ENCODE data around the gene DOK5.
"Not testable (repeated sequence)": the region's sequence is repeated elsewhere in the genome, so short reads cannot be mapped to it uniquely, and the experiment has no call there.

Gene DOK5

DNA sequence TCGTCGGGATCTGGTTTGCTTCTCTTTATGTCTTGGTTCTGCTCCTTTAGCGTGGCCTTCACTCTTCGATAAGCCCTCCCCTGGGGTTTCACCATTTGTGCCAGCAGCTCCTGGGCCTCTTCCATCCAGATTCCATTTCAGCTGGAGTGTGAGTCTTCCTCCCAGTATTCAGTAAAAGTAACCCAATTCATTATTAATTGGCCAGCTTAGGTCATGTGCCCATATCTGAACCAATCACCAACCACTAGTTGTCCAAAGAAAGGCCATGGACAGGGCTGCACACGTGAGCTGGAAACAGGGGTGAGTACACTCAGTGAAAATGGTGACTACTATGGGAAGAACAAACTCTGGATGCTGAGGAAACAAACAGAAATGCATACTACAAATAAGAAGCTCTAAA, 2.8 kb upstream of the DOK5 start:
- no peak for DNase-seq (ENCODE audit: low read depth)

DNA sequence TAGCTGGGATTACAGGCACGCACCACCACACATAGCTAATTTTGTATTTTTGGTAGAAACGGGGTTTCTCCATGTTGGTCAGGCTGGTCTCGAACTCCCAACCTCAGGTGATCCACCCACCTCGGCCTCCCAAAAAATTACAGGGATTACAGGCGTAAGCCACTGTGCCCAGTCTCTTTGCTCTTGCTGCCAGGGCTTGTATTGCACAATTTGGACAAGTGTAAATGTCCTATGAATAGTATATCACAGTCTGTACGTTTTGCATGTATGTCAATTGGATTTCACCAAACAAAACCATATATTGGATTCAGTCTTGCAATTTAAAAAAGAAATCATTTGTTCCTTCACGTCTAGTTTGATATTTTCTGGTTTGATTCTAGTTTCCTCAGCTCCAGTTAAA, 2.1 kb upstream of the DOK5 start:
- DNase-seq (ENCODE audit: low read depth), result no peak

DNA sequence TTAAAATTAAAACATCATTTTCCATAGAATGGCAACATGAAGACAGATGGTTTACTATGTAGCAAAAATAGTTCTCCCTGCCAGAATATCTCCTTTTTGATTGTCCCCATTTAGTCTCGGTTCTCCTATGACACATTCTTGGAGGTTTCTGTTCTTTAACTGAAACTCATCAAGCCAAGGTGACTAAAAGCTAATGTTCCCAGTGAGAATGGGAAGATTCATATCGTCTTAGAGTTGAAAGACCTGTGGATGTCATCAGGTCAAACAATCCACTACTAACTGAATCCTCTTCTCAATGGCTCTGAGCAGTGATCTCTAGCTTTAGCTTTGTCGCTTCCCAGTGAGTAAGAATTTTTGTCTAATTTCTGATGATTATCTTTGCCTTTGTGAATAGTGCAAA, 1.3 kb upstream of the DOK5 start:
- no peak for DNase-seq (ENCODE audit: low read depth)

DNA sequence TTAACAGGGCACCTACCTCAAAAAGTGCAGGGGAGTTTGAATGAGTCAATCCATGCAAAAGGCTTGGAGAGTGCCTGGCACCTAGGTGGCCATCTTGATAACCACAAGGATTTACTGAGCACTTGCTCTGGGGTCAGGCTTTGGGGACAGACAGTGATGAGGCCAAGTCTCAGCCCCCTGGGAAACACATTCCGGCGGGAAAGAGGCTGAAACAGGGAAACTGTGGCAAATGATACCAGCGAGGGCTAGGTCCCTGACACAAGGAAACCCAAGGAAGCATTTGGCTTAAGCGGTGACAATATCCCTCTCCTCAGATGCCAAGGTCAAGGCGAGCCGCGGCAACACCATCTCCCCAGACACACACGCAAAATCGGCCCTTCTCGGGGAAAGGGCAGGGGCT, 527 bp upstream of the DOK5 start:
- DNase-seq (ENCODE audit: low read depth), result no peak

DNA sequence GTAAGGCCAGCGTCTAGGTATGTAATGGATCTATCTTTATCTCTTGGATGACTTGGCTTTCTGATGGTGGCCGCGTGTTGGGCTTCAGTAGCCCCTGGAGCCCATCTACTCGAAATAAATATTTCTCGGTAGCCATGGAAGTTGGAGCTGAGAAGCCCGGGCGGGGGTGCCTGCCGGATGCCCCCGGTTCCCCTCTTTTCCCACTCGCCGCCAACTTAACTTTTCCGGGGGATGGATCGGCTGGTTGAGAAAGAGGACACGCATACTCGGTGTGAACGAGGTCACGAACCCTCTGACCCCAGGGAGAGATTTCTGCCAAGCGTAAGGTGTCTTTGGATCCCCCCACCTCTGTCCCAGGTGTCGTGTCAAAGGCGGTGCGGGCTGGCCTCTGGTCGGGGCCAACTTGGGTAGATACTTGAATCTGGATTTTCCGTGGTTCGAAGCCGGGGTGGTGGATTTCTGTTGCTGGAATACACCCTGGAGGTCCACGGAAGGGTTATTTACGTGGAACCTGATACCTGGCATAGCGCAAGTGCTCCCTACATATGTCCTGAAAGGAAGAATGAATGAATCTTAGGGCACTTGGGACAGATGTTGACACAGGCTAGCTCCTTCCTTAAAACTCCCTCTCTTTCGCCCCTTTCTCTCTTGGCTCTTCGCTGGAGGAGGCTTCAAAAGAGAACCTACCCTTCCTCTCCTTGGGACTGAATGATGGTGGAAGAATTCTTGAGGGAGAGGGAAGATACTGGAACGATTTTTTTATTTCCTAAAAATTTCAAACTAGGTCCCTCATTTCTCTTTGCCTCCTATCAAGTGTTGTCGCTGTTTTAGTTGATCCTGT, 996 bp downstream of the DOK5 start:
- no peak for DNase-seq (ENCODE audit: low read depth)

DNA sequence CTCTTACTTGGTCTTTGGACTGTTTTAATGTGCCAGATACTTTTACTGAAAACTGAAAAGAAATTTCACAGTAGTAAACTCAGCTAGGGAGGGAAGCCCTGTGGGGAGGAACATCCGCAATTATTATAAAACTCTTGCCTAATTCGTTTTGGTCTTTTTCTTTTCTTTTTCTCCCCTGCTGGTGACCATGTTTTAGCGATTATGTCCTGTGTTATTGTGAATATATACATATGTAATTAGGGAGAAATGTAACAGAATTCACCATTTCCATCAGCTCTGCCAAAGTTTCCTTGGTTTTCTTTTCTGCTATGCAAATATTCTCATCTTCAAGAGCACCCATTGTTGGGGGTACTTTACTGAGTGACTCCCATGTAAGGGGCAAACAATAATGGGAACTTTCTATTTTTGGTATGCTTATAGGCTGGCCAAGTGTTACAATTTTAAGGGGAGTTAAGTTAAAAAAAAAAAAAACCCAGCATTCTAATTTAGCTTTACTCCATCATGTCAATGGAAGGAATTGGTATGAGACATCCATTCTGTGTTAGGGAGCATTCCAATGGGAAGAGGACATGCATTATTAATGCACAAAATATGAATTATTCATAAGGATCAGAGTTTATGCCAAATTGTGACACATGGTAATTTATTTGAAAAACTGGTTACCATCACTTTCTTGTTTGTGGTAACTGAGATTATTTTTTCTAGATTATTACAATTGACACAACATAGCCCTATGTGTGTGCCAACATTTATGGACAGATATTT, 2.0 kb downstream of the DOK5 start:
- no peak for DNase-seq (ENCODE audit: low read depth)

DNA sequence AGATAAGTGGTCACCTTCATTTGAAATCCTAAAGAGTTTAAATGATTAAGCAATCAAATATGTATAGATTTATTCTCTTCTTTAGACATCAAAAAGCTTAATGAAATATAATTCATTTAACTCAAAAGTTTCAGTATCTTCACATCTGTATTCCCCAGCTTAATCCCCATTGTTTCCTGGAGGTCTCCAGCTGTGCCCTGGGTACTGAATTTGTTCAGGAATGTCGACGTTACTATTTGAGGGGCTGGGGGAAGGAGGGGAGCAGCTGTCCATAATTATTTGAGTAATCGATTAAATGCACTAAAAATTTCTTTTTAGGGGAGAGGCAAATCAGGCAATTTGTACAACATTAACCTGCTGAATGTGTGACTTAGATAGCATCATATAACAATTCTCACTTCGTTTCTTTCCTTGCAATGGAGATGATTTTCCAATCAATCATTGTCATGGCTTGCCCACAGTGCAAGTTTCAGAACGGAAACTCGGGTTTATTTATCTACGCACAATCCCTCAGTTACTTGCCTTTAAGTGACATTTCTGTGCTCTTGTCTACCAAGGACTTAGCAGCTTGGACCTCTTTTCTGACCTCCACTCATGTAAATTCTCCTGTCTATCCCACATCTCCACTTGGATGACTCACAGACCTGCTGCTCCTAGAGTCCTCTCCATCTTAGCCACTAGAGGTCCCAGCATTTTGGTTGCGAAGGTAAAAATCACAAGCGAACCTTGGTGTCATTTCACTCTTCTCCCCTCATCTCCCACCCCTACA, 3.9 kb downstream of the DOK5 start:
- no peak for DNase-seq (ENCODE audit: low read depth)

DNA sequence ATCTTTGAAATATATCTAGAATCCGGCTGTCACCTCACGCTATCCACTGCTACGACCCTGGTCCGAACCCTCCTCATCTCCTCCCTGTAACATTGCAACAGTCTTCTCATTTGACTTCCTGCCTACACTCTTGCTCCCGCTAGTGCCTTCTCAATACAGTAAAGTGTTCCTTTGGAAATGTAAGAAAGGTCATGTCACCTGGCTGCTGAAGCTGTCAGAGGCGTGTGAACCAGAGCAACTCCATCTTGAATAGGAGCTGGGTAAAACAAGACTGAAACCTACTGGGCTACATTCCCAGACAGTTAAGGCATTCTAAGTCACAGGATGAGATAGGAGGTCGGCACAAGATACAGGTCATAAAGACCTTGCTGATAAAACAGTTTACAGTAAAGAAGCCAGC, 4.5 kb downstream of the DOK5 start:
- DNase-seq (ENCODE audit: low read depth), result not testable (repeated sequence)

DNA sequence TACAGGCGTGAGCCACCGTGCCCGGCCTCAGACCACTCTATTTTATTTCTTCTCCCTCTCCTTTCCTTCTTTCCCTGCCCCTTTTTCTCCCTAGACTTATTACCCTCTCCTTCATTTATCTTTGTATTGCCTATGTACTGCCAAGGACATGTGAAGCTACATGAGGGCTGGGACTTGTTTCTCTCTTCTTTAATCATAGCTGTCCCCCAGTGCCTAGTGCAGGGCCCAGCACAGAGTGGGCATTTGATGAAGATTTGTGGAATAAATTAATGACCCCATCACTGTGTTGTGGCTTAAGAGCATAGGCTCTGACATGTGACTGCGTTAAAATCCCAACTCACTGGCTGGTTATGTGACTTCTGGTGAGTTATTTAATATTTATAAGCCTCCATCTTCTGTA, 6.0 kb downstream of the DOK5 start:
- no peak for DNase-seq (ENCODE audit: low read depth)

DNA sequence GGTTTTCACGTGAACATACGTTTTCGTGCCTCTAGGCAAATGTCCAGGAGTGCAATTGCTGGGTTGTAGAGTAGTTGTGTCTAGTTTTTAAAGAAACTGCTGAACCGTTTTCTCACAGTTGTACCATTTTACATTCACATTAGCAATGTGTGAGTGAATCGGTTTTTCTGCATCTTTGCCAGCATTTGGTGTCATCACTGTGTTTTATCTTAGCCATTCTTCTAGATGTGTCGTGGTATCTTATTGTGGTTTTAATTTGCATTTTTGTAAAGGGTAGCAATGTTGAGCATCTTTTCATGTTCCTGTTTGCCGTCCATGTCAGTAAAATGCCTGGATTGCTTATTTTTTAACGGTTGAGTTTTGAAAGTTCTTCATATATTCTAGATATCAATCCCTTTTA, 10.2 kb downstream of the DOK5 start:
- DNase-seq (ENCODE audit: low read depth), result no peak

DNA sequence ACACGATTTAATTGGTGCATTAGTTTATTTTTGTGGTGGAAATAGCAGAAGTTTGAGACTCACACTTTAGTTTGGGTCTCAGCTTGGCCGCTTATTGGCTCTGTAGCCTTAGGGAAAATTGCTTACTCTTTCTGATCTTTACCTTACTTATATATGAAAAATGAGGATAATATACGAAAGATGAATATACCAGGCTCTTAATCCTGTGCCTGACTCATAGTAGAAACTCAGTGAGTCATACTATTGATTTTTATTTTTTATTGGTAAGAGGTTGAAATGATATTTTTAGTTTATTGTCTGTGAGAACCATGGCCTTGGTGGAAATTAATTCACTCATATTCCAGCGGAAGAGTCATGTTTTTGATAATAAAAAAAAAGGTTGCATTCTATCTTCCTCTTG, 11.2 kb downstream of the DOK5 start:
- no peak for DNase-seq (ENCODE audit: low read depth)

DNA sequence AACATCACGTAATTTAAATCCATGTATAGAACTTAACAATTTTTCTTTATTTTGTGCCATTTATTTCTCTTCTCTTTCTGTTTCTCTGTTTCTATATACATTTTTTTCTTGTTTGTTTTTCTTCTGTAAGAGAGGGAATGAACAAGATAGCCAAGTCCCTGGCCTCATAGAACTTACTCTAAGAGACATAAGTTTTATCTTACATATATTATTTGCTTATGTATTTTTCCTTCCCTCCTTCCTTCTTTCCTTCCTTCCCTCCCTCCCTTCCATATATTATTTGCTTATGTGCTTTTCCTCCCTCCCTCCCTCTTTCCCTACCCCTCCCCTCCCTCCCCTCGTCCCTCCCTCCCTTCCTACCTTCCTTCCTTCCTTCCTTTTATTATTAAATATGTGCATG, 13.0 kb downstream of the DOK5 start:
- no peak for DNase-seq (ENCODE audit: low read depth)

DNA sequence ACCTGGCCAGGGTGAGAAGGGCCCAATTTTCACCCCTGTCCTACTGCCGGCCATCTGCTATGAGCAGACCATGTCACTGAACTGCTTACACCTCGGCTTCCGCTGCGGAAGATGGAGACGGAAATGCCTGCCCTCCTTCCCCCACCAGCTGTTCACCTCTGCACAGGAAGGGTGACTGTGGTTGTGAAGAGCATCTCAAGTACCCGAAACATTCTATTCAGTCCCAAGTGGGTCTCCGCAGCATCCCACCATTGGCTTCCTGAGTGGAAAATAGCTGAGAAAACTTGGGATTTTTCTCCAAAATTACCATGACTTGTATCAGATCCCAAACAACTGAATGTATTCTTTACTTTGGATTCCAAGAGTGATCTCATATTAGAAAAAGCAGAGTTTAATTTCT, 16.1 kb downstream of the DOK5 start:
- no peak for DNase-seq (ENCODE audit: low read depth)

DNA sequence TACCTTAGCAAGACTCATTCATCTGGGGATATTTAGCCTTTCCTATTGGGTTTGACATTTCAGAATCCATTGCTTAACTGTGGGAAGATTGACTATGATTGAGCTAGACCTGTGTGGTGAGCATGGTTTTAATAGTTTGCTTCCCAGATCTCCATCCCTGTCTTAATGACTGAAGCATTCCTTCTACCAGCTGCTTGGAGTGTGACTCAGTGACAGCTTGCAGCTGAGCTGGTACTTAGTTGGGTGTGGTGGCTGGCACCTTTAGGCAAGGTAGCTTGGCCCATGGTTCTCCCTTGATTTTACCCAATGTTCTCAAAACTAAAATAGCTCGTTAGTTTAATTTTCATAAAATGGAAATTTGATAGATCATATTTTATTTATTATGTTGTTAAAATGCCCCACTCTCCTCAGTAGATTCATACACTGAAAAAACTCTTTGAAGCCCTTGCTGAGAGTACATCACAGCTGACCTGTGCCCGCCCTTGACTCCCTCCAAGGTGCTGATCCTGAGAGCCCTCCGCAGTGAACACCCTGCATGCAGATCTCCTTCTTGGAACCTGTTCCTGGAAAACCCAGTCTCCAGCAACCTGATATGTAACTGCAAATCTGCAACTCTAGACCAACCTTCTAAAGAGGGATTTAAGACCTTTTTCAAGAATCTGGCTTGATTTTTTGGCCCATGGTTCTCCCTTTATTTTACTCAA, 19.1 kb downstream of the DOK5 start:
- DNase-seq (ENCODE audit: low read depth), result no peak

DNA sequence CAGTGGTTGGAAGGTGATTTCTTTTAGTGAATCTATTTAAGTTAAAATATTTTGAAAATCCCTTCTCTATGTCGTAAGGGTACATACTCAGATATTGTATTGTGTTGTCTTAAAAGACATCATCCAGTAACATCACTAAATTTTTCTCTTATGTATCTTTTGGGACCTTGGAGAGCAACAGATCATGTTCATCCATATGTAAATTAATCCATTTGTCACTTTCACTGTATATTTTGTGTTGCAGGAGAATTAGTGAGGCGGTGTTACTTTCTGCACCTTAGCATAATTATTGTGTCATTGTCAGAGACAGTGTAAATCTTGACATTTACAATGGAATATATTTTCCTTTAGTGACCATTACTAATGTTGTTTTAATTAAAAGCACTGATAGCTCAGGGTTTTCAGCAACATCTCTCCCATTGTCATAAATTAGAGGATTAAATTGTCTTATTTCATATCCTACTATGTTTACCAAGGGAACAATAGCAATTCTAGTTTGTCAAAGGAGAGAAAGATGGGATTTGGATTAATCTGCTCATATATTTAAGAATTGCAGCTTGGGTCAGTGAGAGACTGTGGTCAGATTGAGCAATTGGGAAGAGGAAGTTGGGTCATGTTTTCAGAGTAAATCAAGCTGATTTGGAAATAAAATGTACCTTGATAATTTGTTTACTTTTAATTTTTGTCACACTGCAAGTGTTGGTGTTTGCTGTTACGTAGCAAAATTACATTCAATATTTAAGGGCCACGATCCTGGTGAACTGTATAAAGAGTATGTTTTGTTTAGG, 22.7 kb downstream of the DOK5 start:
- DNase-seq (ENCODE audit: low read depth), result no peak

DNA sequence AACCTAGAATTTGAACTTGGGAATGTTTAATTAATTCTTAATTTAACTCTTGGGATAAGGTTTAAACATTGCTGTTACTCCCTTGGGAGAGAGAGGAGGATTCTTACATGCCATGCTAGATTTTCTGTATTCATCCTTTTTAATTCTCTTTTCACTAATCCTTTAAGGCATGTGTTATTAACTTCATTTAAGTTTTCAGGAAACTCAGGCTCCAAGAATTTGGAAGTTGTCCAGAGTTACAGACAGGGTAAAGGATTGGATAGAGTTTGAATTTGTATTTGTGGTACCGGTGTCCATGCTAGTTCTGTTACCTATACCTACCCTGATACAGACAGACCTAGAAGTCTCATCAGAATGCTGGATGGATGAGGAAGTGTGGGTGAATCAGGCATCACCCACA, 23.7 kb downstream of the DOK5 start:
- no peak for DNase-seq (ENCODE audit: low read depth)

DNA sequence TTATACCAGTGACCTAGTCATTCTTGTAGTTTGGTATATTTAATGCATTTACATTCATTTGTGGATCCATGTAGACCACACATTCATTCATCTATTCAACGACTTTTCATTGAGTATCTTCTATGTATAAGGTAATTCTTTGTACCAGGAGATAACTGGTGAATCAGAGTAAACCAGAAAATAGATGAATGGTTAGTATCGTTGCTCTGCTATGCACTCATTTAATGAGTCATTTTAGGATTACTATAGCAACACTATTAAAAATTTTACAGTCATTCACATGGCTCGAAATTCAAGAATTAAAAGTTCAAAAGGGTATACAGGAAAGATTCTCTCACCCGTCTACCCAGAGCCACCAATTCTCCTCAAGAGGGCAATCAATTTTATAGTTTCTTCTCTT, 26.8 kb downstream of the DOK5 start:
- DNase-seq (ENCODE audit: low read depth), result no peak

DNA sequence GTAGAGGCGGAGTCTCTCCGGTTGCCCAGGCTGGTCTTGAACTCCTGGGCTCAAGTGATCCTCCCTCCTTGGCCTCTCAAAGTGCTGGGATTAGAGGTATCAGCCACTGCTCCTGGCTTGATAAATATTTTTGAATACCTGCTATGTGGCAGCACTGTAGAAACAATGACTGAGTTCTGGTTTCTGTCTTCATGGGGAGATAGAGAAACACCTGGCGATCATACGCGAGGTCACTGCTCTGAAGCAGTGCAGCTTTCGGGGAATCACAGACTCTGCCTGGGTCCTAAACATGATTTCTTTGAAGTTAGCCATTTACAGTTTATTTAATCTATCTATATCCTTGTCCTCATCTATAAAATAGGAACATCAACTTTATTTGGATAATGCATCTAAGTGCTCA, 31.2 kb downstream of the DOK5 start:
- no peak for DNase-seq (ENCODE audit: low read depth)

DNA sequence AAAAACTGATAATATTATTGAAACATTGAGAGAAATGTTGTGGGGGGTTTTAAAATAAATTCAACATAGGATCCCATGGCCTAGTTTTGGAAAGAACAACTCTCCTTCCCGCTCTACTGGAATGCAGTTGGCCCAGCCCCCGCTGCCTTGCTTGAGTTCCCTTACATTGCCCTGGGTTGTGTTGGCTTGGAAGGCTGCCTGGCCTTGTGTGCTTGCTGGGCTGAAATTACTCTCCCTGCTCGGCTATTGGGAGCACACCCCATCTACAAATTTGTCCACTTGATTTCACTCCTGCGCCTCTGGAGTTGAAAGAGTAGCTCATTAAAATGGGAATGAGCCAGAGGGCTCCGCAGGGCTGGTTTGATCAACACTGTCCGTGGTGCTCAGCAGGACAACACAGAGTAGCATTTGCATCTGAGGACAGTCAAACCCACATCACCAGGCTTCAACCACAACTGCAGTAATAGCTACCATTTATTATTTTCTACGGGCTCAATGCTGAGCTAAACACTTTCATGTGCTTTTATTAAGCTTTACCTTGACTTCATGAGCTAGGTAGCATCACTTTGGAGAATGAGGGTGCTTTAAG, 35.2 kb downstream of the DOK5 start:
- no peak for DNase-seq (ENCODE audit: low read depth)

DNA sequence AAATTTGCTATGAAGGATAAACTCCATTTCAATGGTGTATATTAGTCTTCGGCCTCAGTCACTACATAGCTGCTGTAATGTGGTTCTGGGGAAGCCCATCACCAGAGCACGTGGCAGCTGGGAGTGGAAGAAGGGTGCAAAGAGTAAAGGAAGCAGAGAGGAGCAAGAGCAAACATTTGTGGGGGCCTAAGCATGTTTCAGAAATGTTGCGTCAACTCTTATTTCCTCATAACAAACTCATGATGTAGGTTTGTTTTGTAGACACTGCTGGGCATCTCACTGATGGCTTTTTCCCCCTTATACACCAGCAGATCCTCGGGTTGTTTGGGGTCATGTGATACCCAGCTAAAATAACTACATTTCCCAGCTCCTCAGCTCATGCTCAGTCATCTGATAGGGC, 37.3 kb downstream of the DOK5 start:
- no peak for DNase-seq (ENCODE audit: low read depth)

DNA sequence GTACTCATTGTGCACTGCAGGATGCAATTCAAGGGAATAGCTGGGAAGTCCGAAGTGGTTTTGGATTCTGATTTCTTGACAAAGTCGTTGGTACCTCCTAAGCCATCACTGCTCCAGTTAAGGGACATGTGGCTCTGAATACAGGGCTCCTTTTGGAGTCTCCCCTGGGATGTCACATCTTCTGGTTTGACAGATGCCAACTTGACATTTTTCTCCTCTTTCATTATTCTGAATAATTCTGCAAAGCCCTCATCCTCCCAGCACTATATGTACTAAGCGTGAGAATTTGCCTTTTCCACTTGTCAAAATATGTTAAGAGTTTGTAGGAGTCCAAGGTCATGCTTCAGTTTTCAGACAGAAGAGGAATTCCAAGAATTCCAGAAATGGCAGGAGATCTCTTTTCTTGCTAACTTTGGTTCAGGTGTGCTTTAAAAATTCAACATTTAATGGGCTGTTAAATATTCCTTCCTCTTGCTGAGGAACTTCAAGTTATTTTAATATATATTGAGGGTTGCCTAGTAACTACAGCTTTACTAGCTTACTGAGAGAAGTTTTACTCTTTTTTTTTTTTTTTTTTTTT, 38.7 kb downstream of the DOK5 start:
- no peak for DNase-seq (ENCODE audit: low read depth)
